HG03175 (cell line): ENCODE data around the gene RNF223.
"Not testable (repeated sequence)": the region's sequence is repeated elsewhere in the genome, so short reads cannot be mapped to it uniquely, and the experiment has no call there.

Experiments
- ATAC-seq: cut with Tn5 transposase; IDR thresholded peaks from one replicate; pipeline ENCODE4 v1.9.1; 2021; ENCODE audit warnings: mild to moderate bottlenecking, moderate library complexity; ENCODE audit not compliant: unreplicated experiment

The RNF223 gene

DNA sequence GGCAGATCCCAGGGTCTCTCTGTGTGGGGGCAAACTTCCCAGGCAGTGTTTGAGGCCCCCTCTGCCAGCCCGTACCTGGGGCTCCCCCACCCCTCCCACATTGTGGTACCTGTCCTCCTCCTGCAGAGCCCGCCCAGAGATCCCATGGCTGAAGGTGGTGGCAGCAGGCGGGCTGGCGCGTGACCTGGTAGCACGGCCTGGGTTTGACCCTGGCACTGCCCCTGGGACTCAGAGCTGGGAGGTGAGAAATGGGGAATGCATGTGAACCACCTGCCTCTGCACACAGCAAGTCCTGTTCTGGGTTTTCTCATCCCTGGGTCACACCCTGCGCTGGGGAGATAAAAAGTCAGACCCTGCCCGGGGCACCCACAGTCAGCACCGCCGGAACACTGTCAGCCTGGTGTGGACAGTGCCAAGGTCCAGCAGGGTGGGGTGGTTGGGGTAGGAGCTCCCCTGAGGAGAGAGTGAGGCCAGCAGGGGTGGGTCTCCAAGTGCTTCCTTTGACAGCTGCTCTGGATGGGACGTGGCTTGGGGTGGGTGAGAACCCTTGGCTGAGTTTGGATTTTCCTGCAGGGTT, 42.4 kb downstream of the RNF223 start:
- no peak for ATAC-seq

GRCh38 chr1:1030867-1031658, 43.0 kb downstream of the RNF223 start:
- ATAC-seq: not testable (repeated sequence)

GRCh38 chr1:1027791-1028190, 46.3 kb downstream of the RNF223 start:
- no peak for ATAC-seq

DNA sequence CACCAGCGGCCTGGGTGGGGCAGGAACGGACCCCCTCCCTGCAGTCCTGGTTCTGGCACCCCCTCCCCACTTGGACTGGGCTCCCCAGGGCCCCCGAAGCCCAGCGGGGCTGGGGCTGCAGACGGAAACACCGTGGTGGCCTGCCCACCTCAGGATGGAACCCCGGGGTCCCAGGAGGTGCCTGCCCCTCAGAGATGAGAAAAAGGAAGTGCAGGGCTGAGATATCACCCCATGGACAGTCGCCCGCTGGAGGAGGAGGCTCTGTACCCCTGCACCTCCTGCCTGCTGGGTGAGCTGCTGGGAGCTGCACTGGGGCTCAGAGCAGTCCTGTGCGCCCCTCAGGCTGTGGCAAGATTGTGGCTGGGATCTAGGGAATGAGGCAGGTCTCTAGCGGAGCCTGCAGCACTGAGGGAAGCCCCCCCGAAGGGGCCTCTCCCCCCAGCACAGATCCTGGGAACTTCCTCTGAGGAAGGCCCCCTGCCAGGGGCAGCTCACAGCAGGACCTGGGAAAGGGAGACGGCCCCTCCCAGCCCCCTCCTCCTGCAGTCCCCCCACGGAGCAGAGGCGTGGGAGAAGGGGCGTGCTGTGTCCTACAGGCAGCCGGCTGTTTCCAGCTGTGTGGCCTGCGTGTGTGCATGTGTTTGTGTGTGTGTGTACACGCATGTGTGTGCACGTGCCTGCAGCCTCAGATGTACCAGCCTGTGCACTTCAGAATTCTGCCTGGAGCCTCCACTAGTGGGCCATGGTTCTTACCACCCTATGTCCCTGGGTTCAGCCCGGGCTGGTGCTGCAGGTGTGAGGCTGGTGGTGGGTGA, 47.3 kb downstream of the RNF223 start:
- ATAC-seq: no peak

- no peak for ATAC-seq
Measured at GRCh38 chr1:1025730-1026129, 48.4 kb downstream of the RNF223 start.

DNA sequence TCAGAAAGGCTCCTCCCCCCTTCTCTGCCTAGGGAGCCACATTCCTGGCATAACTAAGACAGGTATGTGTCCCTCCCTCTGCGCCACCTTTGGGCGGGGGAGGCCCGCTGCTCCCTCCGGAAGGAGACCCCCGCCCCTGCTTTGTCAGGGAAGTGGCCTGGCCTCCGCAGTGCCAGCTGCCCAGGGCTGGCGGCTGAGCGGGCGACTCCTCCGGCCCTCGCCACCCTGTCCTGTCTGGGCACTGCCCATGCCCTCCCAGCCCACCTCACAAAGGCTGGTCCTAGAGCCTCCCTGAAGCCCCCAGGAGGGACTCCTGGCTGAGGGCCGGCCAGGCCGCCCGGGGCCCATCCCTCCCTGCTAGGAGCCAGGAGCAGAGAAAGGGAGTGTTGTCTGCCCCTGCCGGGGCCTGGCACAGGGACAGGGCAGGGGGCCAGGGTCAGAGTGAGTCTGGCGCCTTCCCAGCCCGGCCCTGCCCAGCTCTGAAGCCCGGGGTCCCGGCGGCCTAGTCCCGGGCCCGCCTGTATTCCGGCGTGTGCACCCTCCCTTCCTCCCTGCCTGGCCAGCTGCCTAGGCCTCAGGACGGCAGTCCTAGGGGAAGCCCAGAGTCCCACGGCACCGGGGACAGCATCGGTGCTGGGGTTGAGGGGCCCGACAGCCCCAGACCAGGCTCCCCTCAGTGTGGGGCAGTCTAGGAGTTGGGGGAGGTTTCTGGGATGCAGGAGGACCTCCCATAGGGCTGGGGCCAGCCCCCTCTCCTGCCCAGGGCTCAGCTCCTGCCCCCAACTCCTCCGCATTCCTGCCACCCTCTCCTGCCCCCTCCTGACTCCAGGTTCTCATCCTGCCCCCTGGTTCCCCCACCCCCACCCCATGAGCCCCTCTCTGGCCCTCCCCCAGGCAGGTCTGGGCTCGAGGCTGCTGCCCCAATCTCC, 49.1 kb downstream of the RNF223 start:
- ATAC-seq: no peak

DNA sequence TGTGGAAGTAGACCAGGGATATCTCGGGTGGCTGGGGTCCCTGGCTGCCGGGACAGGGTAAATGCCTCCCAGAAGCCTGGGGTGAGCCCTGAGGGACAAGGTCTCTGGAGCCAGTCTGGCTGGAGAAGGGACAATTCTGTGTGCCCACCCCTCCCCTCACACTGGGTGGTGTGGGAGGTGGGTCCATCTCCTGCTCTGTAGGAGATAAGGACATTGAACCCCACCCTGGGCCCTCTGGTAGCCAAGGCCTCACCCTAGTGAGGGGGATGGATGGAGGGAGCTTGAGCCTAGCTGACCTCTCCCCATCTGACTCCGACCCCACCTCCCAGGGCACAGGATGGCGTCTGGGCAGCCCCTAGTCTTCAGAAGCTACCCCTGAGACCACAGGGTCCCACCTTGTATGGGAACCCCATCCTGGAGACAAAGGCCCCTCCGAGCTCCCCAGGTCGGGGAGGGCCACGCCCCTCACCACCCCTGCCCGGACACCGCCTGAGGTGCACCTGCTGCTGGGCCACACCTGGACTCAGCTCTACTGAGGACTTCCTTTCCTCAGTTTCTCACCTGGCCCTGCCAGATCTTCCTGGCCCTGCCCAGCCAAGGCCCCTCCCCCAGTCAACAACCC, 49.8 kb downstream of the RNF223 start:
- ATAC-seq: no peak

DNA sequence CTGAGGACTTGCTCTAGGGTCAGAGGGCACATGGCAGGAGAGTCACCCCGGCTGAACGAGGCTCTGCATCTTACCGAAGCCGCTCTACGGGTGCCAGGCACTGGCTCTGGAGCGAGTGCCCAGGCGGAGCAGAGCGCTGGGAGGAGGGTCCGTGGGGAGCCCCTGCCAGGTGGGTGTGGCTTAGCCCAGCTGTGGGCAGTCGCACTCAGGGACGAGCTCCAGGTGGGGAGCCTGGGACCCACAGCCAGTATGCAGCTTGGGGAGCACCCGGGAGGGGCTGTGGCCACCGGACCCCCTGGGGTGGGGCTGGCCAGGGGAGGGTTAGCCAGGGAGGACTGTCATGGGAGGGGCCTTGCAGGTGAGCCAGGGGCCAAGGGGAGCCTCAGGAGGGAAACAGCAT, 50.4 kb downstream of the RNF223 start:
- ATAC-seq: no peak

DNA sequence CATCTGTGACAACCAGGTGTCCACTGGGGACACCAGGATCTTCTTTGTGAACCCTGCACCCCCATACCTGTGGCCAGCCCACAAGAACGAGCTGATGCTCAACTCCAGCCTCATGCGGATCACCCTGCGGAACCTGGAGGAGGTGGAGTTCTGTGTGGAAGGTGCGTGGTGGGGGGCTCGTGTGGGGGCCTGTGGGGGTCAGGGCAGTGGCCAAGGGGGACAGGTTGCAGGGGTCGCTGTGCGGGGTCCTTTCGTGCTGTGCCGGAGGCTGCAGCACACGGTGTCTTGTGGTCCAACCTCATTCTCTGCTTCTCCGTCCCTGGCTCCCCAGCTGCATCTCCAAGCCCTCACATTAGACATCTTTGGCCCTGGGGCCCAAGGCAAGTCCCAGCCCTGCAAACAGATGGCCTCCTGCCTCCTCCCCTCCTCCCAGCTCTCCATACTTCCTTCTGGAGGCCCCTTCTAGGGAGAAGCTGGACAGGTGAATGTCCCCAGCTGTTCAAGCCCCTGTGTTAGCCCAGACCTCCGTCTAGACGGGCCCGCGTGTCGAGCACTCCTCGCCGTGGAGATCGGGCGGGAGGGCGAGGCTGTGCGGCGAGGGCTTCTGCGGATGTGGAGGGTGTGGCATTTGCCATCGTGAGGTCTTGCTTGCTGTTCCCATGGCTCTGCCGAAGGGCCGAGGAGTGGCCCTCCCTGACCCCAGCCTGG, 51.6 kb downstream of the RNF223 start:
- no peak for ATAC-seq

DNA sequence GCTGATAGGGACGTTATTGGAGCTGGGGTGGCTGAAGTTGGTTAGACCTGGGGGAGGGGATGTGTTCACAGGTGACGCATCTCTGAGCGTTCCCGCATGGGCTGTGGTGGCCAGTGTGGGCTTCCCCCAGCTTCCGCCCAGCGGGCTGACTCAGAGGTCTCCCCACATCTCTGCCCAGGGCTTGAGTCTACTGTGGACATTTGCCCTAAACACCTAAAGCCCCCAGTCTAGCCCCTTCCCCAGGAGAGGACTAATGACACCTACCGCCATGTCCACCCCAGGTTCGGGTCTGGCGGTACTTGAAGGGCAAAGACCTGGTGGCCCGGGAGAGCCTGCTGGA, 52.2 kb downstream of the RNF223 start:
- no peak for ATAC-seq

DNA sequence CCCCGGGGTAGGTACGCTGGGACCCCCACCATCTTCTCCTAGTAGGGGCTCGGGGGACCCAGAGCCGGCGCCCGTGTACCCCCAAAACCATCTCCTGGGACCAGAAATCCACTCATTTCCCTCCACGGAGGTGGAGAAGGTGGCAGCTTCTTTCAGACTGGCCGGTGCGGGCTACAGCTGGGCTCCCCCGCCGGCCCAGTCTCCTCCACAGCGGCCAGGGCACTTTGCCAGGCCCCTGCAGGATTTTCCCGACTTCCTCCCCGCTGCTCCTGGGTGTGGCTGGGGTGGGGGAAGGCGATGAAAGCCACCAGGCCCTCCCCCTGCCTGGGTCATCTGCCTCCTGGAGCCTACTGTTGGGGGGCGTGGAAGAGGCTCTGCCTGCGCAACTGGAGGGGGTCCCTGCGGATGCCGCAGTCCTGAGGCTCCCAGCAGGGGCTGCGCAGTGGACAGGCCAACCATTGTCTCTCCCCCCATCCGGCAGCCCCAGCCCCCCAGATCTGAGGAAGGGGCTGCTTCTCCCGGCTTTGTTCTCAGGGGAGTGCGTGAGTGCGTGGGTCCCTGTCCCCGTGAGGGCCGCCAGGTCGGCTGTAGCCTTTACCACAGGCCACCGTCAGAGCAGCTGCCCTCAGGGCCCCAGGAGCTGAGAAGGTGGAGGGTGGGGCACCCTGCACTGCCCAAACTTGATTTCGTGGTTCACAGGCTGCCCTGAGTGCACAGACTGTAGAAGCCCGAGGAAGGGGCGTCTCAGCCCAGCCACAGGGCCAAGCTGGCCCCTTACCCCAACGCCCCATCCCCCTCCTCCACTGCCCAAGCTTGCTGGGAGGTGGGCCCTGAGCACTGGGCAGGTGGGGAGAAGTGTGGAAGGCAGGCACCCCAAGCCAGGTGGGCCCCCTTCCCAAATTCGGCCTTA, 52.8 kb downstream of the RNF223 start:
- ATAC-seq: no peak
